MV-4-11 (cell line): ENCODE results near the gene TLE5.

Source experiments
- DNase-seq: peaks from one replicate; lab custom pipeline; 2025; lab: John Stamatoyannopoulos, UW

TLE5 gene

GRCh38 chr19:3062165-3063105 lies at the start of gene TLE5:
Gene TLE5, minus strand, starts transcription at chr19:3062495. Its CDS starts 295 bp downstream, at chr19:3062200.
- no peak for DNase-seq

GRCh38 chr19:3111586-3112247 lies 49.4 kb upstream of the TLE5 start:
- no peak for DNase-seq

GRCh38 chr19:3110126-3110825 lies 48.0 kb upstream of the TLE5 start:
- no peak for DNase-seq

- DNase-seq: no peak
Observed at GRCh38 chr19:3109491-3109890, 47.2 kb upstream of the TLE5 start.

- peak; percentile 63 for DNase-seq
Observed at GRCh38 chr19:3108775-3109174, 46.5 kb upstream of the TLE5 start.

GRCh38 chr19:3107658-3108057 lies 45.4 kb upstream of the TLE5 start:
- DNase-seq: no peak

- DNase-seq: no peak
Observed at GRCh38 chr19:3106509-3107141, 44.3 kb upstream of the TLE5 start.

GRCh38 chr19:3105641-3106508 lies 43.6 kb upstream of the TLE5 start:
- no peak for DNase-seq

- no peak for DNase-seq
Observed at GRCh38 chr19:3104708-3104983, 42.4 kb upstream of the TLE5 start.

GRCh38 chr19:3102239-3103140 lies 40.2 kb upstream of the TLE5 start:
- DNase-seq: no peak

GRCh38 chr19:3100747-3101730 lies 38.7 kb upstream of the TLE5 start:
- DNase-seq: no peak

- no peak for DNase-seq
Observed at GRCh38 chr19:3100331-3100730, 38.0 kb upstream of the TLE5 start.

GRCh38 chr19:3099347-3100145 lies 37.3 kb upstream of the TLE5 start:
- no peak for DNase-seq

GRCh38 chr19:3098515-3099346 lies 36.4 kb upstream of the TLE5 start:
- DNase-seq: peak; percentile 74

- DNase-seq: no peak
Observed at GRCh38 chr19:3098141-3098514, 35.8 kb upstream of the TLE5 start.

GRCh38 chr19:3097442-3097871 lies 35.2 kb upstream of the TLE5 start:
- DNase-seq: no peak

- no peak for DNase-seq
Observed at GRCh38 chr19:3096902-3097326, 34.6 kb upstream of the TLE5 start.
